ENCODE results near the gene IPCEF1.

The IPCEF1 gene

DNA sequence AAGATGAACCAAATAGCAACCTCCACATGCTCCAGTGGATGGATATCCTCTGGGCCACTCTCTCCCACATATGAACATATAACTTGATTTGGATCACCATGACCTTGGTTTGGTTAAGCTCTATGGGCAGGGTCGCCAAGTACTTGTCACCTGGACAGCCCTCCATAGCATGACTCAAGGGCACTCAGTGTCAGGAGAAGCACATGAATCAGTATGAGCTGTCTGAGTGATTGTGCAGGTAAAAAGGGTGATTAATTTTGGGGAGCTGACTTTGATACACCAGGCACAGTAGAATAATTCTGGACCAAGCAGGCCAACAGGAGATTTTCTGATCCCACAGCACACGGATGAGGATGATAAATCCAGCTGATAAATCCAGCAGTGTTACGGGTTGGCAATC, 243.2 kb downstream of the IPCEF1 start:
- no peak for ATAC-seq
- TF ChIP-seq ISL1 (CRISPR knock-in tag; IDR thresholded peaks at IDR 0.05) (no peak), PPARA (CRISPR knock-in tag; IDR thresholded peaks at IDR 0.05; ENCODE audit: borderline replicate concordance) (no peak), ZC3H10 (CRISPR knock-in tag; IDR thresholded peaks at IDR 0.05) (no peak), RARB (CRISPR knock-in tag; IDR thresholded peaks at IDR 0.05) (no peak), CSDC2 (CRISPR knock-in tag; IDR thresholded peaks at IDR 0.05) (no peak), ZNF70 (CRISPR knock-in tag; IDR thresholded peaks at IDR 0.05) (no peak), ZNF8 (CRISPR knock-in tag; IDR thresholded peaks at IDR 0.05) (no peak), ZFP3 (CRISPR knock-in tag; IDR thresholded peaks at IDR 0.05) (no peak)
- TF ChIP-seq, protein P1, sequence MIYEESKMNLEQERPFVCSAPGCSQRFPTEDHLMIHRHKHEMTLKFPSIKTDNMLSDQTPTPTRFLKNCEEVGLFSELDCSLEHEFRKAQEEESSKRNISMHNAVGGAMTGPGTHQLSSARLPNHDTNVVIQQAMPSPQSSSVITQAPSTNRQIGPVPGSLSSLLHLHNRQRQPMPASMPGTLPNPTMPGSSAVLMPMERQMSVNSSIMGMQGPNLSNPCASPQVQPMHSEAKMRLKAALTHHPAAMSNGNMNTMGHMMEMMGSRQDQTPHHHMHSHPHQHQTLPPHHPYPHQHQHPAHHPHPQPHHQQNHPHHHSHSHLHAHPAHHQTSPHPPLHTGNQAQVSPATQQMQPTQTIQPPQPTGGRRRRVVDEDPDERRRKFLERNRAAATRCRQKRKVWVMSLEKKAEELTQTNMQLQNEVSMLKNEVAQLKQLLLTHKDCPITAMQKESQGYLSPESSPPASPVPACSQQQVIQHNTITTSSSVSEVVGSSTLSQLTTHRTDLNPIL (CRISPR knock-in tag; IDR thresholded peaks at IDR 0.05; ENCODE audit: low read depth): no peak
- TF ChIP-seq, protein P2, sequence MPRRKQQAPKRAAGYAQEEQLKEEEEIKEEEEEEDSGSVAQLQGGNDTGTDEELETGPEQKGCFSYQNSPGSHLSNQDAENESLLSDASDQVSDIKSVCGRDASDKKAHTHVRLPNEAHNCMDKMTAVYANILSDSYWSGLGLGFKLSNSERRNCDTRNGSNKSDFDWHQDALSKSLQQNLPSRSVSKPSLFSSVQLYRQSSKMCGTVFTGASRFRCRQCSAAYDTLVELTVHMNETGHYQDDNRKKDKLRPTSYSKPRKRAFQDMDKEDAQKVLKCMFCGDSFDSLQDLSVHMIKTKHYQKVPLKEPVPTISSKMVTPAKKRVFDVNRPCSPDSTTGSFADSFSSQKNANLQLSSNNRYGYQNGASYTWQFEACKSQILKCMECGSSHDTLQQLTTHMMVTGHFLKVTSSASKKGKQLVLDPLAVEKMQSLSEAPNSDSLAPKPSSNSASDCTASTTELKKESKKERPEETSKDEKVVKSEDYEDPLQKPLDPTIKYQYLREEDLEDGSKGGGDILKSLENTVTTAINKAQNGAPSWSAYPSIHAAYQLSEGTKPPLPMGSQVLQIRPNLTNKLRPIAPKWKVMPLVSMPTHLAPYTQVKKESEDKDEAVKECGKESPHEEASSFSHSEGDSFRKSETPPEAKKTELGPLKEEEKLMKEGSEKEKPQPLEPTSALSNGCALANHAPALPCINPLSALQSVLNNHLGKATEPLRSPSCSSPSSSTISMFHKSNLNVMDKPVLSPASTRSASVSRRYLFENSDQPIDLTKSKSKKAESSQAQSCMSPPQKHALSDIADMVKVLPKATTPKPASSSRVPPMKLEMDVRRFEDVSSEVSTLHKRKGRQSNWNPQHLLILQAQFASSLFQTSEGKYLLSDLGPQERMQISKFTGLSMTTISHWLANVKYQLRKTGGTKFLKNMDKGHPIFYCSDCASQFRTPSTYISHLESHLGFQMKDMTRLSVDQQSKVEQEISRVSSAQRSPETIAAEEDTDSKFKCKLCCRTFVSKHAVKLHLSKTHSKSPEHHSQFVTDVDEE (CRISPR knock-in tag; IDR thresholded peaks at IDR 0.05): no peak
- TF ChIP-seq, protein P3, sequence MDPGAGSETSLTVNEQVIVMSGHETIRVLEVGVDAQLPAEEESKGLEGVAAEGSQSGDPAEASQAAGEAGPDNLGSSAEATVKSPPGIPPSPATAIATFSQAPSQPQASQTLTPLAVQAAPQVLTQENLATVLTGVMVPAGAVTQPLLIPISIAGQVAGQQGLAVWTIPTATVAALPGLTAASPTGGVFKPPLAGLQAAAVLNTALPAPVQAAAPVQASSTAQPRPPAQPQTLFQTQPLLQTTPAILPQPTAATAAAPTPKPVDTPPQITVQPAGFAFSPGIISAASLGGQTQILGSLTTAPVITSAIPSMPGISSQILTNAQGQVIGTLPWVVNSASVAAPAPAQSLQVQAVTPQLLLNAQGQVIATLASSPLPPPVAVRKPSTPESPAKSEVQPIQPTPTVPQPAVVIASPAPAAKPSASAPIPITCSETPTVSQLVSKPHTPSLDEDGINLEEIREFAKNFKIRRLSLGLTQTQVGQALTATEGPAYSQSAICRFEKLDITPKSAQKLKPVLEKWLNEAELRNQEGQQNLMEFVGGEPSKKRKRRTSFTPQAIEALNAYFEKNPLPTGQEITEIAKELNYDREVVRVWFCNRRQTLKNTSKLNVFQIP (CRISPR knock-in tag; IDR thresholded peaks at IDR 0.05; ENCODE audit: borderline replicate concordance, low read depth): no peak

DNA sequence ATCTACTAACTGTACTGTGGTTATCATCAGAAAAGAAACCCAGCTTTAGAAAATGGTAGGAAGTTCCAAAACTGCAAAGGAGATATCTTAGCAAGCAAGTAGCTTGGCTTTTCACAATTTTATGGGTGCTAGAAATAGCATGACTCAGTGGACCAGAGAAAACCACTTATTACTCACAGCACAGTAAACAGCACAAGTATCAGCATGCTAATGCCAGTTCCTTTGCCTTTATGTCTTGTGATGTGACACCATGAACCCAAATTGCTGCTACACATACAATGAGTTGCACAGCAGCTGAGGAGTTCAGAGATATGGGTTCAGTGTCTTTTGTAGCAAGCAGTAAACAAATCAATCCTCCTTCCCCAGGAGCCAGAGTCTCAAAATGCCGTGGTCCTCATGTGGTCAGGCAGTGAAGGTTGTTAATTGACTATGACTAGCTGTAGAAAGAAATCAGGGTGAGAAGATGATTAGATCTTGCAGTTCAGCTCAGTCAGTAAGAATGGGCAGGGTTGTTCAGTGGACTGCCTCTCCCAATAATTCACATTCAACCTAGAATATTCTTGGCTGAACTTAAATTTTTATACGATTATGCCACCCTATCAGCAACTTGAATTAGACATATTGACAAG, 244.3 kb downstream of the IPCEF1 start:
- ATAC-seq: no peak

DNA sequence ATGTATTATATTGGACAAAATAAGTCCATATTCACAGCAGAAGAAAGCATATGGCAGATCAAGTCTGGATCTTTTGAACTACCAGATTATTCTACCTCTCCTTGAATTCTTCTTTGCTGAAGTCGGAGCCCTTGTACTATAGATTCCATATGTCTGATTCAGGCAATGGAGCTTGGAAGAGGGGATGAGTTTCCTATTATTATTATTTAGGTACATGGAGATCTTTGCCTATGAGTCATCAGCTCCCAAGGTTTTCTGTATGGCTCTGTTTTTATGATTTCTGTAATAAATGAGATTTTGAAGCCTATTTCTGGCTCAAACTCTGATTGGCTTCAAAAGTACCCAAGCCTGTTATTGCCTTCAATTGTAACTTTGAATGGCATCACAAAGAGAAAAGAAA, 245.6 kb downstream of the IPCEF1 start:
- TF ChIP-seq ZFP3 (CRISPR knock-in tag; IDR thresholded peaks at IDR 0.05) (no peak), ARNTL (CRISPR knock-in tag; IDR thresholded peaks at IDR 0.05; ENCODE audit: borderline replicate concordance, low read depth) (no peak), ZNF565 (CRISPR knock-in tag; conservative IDR thresholded peaks at IDR 0.05; ENCODE audit: low read depth) (no peak), BACH2 (CRISPR knock-in tag; IDR thresholded peaks at IDR 0.05; ENCODE audit: borderline replicate concordance) (no peak), OSR1 (CRISPR knock-in tag; IDR thresholded peaks at IDR 0.05) (no peak), ESRRG (CRISPR knock-in tag; IDR thresholded peaks at IDR 0.05) (no peak), SNAI2 (CRISPR knock-in tag; IDR thresholded peaks at IDR 0.05) (no peak), PPARA (CRISPR knock-in tag; IDR thresholded peaks at IDR 0.05; ENCODE audit: borderline replicate concordance) (no peak), ZNF70 (CRISPR knock-in tag; IDR thresholded peaks at IDR 0.05) (no peak), ISL1 (CRISPR knock-in tag; IDR thresholded peaks at IDR 0.05) (no peak)
- TF ChIP-seq, protein P2 (CRISPR knock-in tag; IDR thresholded peaks at IDR 0.05): no peak
- TF ChIP-seq, protein P4, sequence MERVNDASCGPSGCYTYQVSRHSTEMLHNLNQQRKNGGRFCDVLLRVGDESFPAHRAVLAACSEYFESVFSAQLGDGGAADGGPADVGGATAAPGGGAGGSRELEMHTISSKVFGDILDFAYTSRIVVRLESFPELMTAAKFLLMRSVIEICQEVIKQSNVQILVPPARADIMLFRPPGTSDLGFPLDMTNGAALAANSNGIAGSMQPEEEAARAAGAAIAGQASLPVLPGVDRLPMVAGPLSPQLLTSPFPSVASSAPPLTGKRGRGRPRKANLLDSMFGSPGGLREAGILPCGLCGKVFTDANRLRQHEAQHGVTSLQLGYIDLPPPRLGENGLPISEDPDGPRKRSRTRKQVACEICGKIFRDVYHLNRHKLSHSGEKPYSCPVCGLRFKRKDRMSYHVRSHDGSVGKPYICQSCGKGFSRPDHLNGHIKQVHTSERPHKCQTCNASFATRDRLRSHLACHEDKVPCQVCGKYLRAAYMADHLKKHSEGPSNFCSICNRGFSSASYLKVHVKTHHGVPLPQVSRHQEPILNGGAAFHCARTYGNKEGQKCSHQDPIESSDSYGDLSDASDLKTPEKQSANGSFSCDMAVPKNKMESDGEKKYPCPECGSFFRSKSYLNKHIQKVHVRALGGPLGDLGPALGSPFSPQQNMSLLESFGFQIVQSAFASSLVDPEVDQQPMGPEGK (CRISPR knock-in tag; IDR thresholded peaks at IDR 0.05; ENCODE audit: borderline replicate concordance): no peak
- no peak for ATAC-seq

More for the DNA sequence above, 244.3 kb downstream of the IPCEF1 start:
- no peak for TF ChIP-seq PPARA (CRISPR knock-in tag; IDR thresholded peaks at IDR 0.05; ENCODE audit: borderline replicate concordance)
- no peak for TF ChIP-seq ESRRG (CRISPR knock-in tag; IDR thresholded peaks at IDR 0.05)
- TF ChIP-seq BACH2 (CRISPR knock-in tag; IDR thresholded peaks at IDR 0.05; ENCODE audit: borderline replicate concordance): no peak
- TF ChIP-seq SNAI2 (CRISPR knock-in tag; IDR thresholded peaks at IDR 0.05): no peak
- no peak for TF ChIP-seq ZNF565 (CRISPR knock-in tag; conservative IDR thresholded peaks at IDR 0.05; ENCODE audit: low read depth)
- no peak for TF ChIP-seq CSDC2 (CRISPR knock-in tag; IDR thresholded peaks at IDR 0.05)
- TF ChIP-seq ZNF8 (CRISPR knock-in tag; IDR thresholded peaks at IDR 0.05): no peak
- no peak for TF ChIP-seq ARNTL (CRISPR knock-in tag; IDR thresholded peaks at IDR 0.05; ENCODE audit: borderline replicate concordance, low read depth)
- TF ChIP-seq ZC3H10 (CRISPR knock-in tag; IDR thresholded peaks at IDR 0.05): no peak
- TF ChIP-seq, protein P3 (CRISPR knock-in tag; IDR thresholded peaks at IDR 0.05; ENCODE audit: borderline replicate concordance, low read depth): no peak
- no peak for TF ChIP-seq ISL1 (CRISPR knock-in tag; IDR thresholded peaks at IDR 0.05)
- no peak for TF ChIP-seq TCF4 (CRISPR knock-in tag; IDR thresholded peaks at IDR 0.05; ENCODE audit: borderline replicate concordance)
- TF ChIP-seq GLIS3 (CRISPR knock-in tag; IDR thresholded peaks at IDR 0.05): no peak
- no peak for TF ChIP-seq OSR1 (CRISPR knock-in tag; IDR thresholded peaks at IDR 0.05)
